H1 (cell line): ENCODE measurements around the gene GARS1.

ENCODE experiments used
- HDAC6 ChIP-seq: IDR thresholded peaks from one replicate; pipeline ENCODE4 v1.7.1; 2012; ENCODE audit warnings: low read depth, mild to moderate bottlenecking, inconsistent platforms, low read length, moderate library complexity
- JUND ChIP-seq: IDR thresholded peaks from 2 replicates; pipeline ENCODE4 v1.6.1; 2011; ENCODE audit warnings: mild to moderate bottlenecking, improper control_type of control experiment, low read length
- MAX ChIP-seq: IDR thresholded peaks from 2 replicates; pipeline ENCODE4 v1.6.1; 2012; ENCODE audit warnings: inconsistent platforms
- POLR2A ChIP-seq, 2 experiments: IDR thresholded peaks; 1 replicate in 1 of 2; 2 replicates in 1 of 2; pipeline ENCODE4 v1.6.1; 2011; ENCODE audit warnings: low read depth in 2 of 2, low read length in 2 of 2, mild to moderate bottlenecking in 2 of 2; ENCODE audit errors: control extremely low read depth in 1 of 2
- SP1 ChIP-seq: IDR thresholded peaks from 2 replicates; pipeline ENCODE4 v1.6.1; 2011; ENCODE audit warnings: low read depth, low read length
- TBP ChIP-seq: IDR thresholded peaks from 2 replicates; pipeline ENCODE4 v1.6.1; 2011; ENCODE audit warnings: low read depth, low read length, improper control_type of control experiment
- USF2 ChIP-seq: IDR thresholded peaks from 2 replicates; pipeline ENCODE4 v1.6.1; 2011; ENCODE audit warnings: low read length, improper control_type of control experiment
- TF ChIP-seq, protein P1 (sequence below), 3 experiments: IDR thresholded peaks; 1 replicate in 2 of 3; 2 replicates in 1 of 3; pipeline versions ENCODE4 v1.5.1 to v1.6.1; 2011; ENCODE audit warnings: low read length in 3 of 3, mild to moderate bottlenecking in 3 of 3, inconsistent platforms in 2 of 3, low read depth in 1 of 3, moderate library complexity in 1 of 3; ENCODE audit not compliant: insufficient read depth in 1 of 3; ENCODE audit errors: control extremely low read depth in 1 of 3

DNA sequence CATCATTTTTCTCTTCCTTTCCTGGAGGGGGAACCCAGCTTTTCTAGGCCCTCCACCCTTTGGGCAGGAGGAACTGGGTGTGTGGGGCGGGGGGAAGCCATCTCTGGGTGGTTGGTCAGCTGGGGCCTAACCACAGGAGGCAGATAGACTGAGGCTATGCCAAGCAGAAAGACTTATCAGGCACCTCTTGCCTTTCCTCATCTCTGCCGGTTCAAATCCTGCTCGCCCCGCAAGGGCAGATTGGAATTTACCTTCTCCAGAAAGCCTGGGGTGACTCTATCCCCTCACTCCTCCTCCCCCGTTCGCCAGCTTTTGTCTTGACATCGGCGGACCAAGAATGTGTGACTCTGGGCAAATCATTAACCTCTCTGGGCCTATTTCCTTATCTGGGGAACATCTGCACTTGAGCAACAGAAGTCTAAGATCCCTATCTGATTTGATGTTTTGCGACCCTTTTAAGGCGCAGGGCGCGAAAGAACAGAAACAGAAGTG, 584 bp upstream of the GARS1 start:
- TF ChIP-seq TBP (no peak), USF2 (no peak), HDAC6 (no peak), POLR2A (IDR thresholded peaks at IDR 0.05; ENCODE audit: control extremely low read depth in 1 of 2, low read depth in 2 of 2, low read length in 2 of 2) (no peak), JUND (no peak), MAX (no peak), SP1 (no peak)
- TF ChIP-seq, protein P1, sequence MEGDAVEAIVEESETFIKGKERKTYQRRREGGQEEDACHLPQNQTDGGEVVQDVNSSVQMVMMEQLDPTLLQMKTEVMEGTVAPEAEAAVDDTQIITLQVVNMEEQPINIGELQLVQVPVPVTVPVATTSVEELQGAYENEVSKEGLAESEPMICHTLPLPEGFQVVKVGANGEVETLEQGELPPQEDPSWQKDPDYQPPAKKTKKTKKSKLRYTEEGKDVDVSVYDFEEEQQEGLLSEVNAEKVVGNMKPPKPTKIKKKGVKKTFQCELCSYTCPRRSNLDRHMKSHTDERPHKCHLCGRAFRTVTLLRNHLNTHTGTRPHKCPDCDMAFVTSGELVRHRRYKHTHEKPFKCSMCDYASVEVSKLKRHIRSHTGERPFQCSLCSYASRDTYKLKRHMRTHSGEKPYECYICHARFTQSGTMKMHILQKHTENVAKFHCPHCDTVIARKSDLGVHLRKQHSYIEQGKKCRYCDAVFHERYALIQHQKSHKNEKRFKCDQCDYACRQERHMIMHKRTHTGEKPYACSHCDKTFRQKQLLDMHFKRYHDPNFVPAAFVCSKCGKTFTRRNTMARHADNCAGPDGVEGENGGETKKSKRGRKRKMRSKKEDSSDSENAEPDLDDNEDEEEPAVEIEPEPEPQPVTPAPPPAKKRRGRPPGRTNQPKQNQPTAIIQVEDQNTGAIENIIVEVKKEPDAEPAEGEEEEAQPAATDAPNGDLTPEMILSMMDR (IDR thresholded peaks at IDR 0.05; ENCODE audit: control extremely low read depth in 1 of 3, insufficient read depth in 1 of 3, low read depth in 1 of 3, low read length in 3 of 3), result no peak
